NCI-H1694 treated with DMSO at 0.1 percent for 48 hours (cell line): ENCODE data around the gene TNFRSF19.
"Not testable (repeated sequence)": the region's sequence is repeated elsewhere in the genome, so short reads cannot be mapped to it uniquely, and the experiment has no call there.

Source experiments
- DNase-seq: peaks from one replicate; lab custom pipeline; 2025; lab: John Stamatoyannopoulos, UW

Gene TNFRSF19

GRCh38 chr13:23570099-23570920, at the start of gene TNFRSF19:
Gene TNFRSF19, plus strand, starts transcription at chr13:23570412. Its CDS starts 19,772 bp downstream, at chr13:23590184.
- peak; percentile 45 for DNase-seq

GRCh38 chr13:23529926-23530325, 40.3 kb upstream of the TNFRSF19 start:
- not testable (repeated sequence) for DNase-seq

GRCh38 chr13:23531446-23531845, 38.8 kb upstream of the TNFRSF19 start:
- no peak for DNase-seq

- no peak for DNase-seq
Observed at GRCh38 chr13:23534090-23534489, 36.1 kb upstream of the TNFRSF19 start.

- no peak for DNase-seq
Observed at GRCh38 chr13:23541221-23541824, 28.9 kb upstream of the TNFRSF19 start.

GRCh38 chr13:23544668-23545067, 25.5 kb upstream of the TNFRSF19 start:
- no peak for DNase-seq

- no peak for DNase-seq
Observed at GRCh38 chr13:23547000-23547590, 23.1 kb upstream of the TNFRSF19 start.

- no peak for DNase-seq
Observed at GRCh38 chr13:23549724-23550123, 20.5 kb upstream of the TNFRSF19 start.

- DNase-seq = no peak
Observed at GRCh38 chr13:23550163-23550562, 20.0 kb upstream of the TNFRSF19 start.

- DNase-seq = no peak
Observed at GRCh38 chr13:23551213-23552008, 18.8 kb upstream of the TNFRSF19 start.

GRCh38 chr13:23552171-23552570, 18.0 kb upstream of the TNFRSF19 start:
- no peak for DNase-seq

GRCh38 chr13:23552661-23553060, 17.6 kb upstream of the TNFRSF19 start:
- DNase-seq = no peak

- DNase-seq = no peak
Observed at GRCh38 chr13:23554000-23554399, 16.2 kb upstream of the TNFRSF19 start.

- no peak for DNase-seq
Observed at GRCh38 chr13:23557043-23557442, 13.2 kb upstream of the TNFRSF19 start.

- DNase-seq = no peak
Observed at GRCh38 chr13:23557733-23558132, 12.5 kb upstream of the TNFRSF19 start.

GRCh38 chr13:23558675-23559536, 11.3 kb upstream of the TNFRSF19 start:
- peak; percentile 7 for DNase-seq

GRCh38 chr13:23560571-23561089, 9.6 kb upstream of the TNFRSF19 start:
- no peak for DNase-seq

- DNase-seq = no peak
Observed at GRCh38 chr13:23561261-23561660, 9.0 kb upstream of the TNFRSF19 start.

- no peak for DNase-seq
Observed at GRCh38 chr13:23563085-23563845, 6.9 kb upstream of the TNFRSF19 start.

GRCh38 chr13:23567906-23568460, 2.2 kb upstream of the TNFRSF19 start:
- DNase-seq = no peak
